GM12878 (cell line): ENCODE results near the gene PRKAB1. TPM values are rescaled to one million over a fixed set of nuclear protein-coding genes. Genes with fewer than 3 reads are reported as not detected.

Experiments used
- CREB1 ChIP-seq: IDR thresholded peaks from 2 replicates; pipeline ENCODE4 v1.6.1; 2012; ENCODE audit warnings: low read depth, mild to moderate bottlenecking, inconsistent platforms
- ELK1 ChIP-seq: IDR thresholded peaks from 2 replicates; pipeline ENCODE4 v1.6.1; 2012; ENCODE audit warnings: low read depth, low read length, improper control_type of control experiment
- ETV6 ChIP-seq, 2 experiments: fragments of 450-650 bp in 1 of 2; IDR thresholded peaks in 1 of 2; conservative IDR thresholded peaks in 1 of 2; 2 replicates each; pipeline ENCODE4 v1.6.1; 2014; ENCODE audit warnings: antibody characterized with exemption in 1 of 2, borderline replicate concordance in 1 of 2, low read depth in 1 of 2, mild to moderate bottlenecking in 1 of 2, moderate library complexity in 1 of 2
- IKZF1 ChIP-seq: fragments of 450-650 bp; conservative IDR thresholded peaks from 2 replicates; pipeline ENCODE4 v1.6.1; 2017; ENCODE audit warnings: antibody characterized with exemption, mild to moderate bottlenecking
- IRF3 ChIP-seq: fragments of 450-650 bp; IDR thresholded peaks from 2 replicates; pipeline ENCODE4 v1.6.1; 2014; ENCODE audit warnings: mild to moderate bottlenecking
- MXI1 ChIP-seq: fragments of 150-350 bp; IDR thresholded peaks from 2 replicates; pipeline ENCODE4 v1.6.1; 2011; ENCODE audit warnings: low read depth, mild to moderate bottlenecking, inconsistent platforms, low read length, improper control_type of control experiment
- NFIC ChIP-seq: IDR thresholded peaks from 2 replicates; pipeline ENCODE4 v1.6.1; 2012; ENCODE audit warnings: low read depth, mild to moderate bottlenecking, inconsistent platforms, low read length, moderate library complexity
- NFYB ChIP-seq: IDR thresholded peaks from 2 replicates; pipeline ENCODE4 v1.6.1; 2011; ENCODE audit warnings: low read depth, mild to moderate bottlenecking, low read length, improper control_type of control experiment, moderate library complexity; ENCODE audit not compliant: insufficient read depth
- NR2C2 ChIP-seq: IDR thresholded peaks from 2 replicates; pipeline ENCODE4 v1.6.1; 2011; ENCODE audit warnings: borderline replicate concordance, low read depth; ENCODE audit not compliant: control insufficient read depth, insufficient read length
- POLR2AphosphoS5 ChIP-seq: IDR thresholded peaks from 2 replicates; pipeline ENCODE4 v1.6.1; 2011; ENCODE audit warnings: mild to moderate bottlenecking, low read length, inconsistent platforms
- RCOR1 ChIP-seq: conservative IDR thresholded peaks from 2 replicates; pipeline ENCODE4 v1.6.1; 2012; ENCODE audit warnings: low read depth, low read length, improper control_type of control experiment
- SMAD1 ChIP-seq: fragments of 450-650 bp; IDR thresholded peaks from 2 replicates; pipeline ENCODE4 v1.6.1; 2018; ENCODE audit warnings: mild to moderate bottlenecking, low read depth; ENCODE audit not compliant: partially characterized antibody
- SMAD5 ChIP-seq: IDR thresholded peaks from 2 replicates; pipeline ENCODE4 v1.6.1; 2016; ENCODE audit warnings: antibody characterized with exemption, low read depth
- SREBF2 ChIP-seq: IDR thresholded peaks from 2 replicates; pipeline ENCODE4 v1.6.1; 2012; ENCODE audit warnings: mild to moderate bottlenecking, low read length
- TCF12 ChIP-seq: IDR thresholded peaks from 2 replicates; pipeline ENCODE4 v1.6.1; 2011; ENCODE audit warnings: low read depth, mild to moderate bottlenecking, low read length
- TCF3 ChIP-seq: IDR thresholded peaks from 2 replicates; pipeline ENCODE4 v1.6.1; 2012; ENCODE audit warnings: low read depth, mild to moderate bottlenecking, low read length, borderline replicate concordance; ENCODE audit not compliant: insufficient read depth
- ZNF384 ChIP-seq: IDR thresholded peaks from 2 replicates; pipeline ENCODE4 v1.6.1; 2012; ENCODE audit warnings: low read depth, mild to moderate bottlenecking, low read length, improper control_type of control experiment, borderline replicate concordance
- polyA plus RNA-seq, 11 experiments: library from polyadenylated mRNA; depleted of rRNA in 4 of 11; unstranded in 6 of 11; stranded (reverse) in 5 of 11; fragments of >200 nt; fragmentation: Nextera tagmentation in 4 of 11; fragmentation: Illumina TruSeq in 1 of 11; extraction: Ambion mirVana in 4 of 11; extraction: Trizol in 1 of 11; gene quantifications; 1 replicate in 1 of 11; 2 replicates in 10 of 11; pipeline versions ENCODE4 v1.2.1 to v1.2.3, GENCODE V29; 2011 to 2016; ENCODE audit warnings: inconsistent platforms in 2 of 11, missing spikeins in 2 of 11, low read depth in 1 of 11
- total RNA-seq, 4 experiments: library from RNA; depleted of rRNA in 3 of 4; stranded (reverse); fragments of >200 nt in 3 of 4; fragmentation: Illumina TruSeq in 1 of 4; extraction: Trizol in 1 of 4; gene quantifications; 2 replicates each; pipeline versions ENCODE4 v1.2.1 to v1.2.3, GENCODE V29; 2013 to 2021
- TF ChIP-seq, protein P1 (sequence below): fragments of 450-650 bp; IDR thresholded peaks from 2 replicates; pipeline ENCODE4 v1.6.1; 2017; ENCODE audit warnings: mild to moderate bottlenecking, moderate library complexity
- TF ChIP-seq, protein P2 (sequence below): fragments of 450-650 bp; formaldehyde crosslinking; IDR thresholded peaks from 2 replicates; pipeline ENCODE4 v1.5.0; 2022; ENCODE audit warnings: mild to moderate bottlenecking, missing genetic modification characterization

Gene PRKAB1
- total and polyA plus RNA-seq, 10 of the 15 experiments (the other 5 are each of a cell fraction or from before 2014, with no cell fraction given), result 24.6 to 85.0 (median 50.6) TPM

DNA sequence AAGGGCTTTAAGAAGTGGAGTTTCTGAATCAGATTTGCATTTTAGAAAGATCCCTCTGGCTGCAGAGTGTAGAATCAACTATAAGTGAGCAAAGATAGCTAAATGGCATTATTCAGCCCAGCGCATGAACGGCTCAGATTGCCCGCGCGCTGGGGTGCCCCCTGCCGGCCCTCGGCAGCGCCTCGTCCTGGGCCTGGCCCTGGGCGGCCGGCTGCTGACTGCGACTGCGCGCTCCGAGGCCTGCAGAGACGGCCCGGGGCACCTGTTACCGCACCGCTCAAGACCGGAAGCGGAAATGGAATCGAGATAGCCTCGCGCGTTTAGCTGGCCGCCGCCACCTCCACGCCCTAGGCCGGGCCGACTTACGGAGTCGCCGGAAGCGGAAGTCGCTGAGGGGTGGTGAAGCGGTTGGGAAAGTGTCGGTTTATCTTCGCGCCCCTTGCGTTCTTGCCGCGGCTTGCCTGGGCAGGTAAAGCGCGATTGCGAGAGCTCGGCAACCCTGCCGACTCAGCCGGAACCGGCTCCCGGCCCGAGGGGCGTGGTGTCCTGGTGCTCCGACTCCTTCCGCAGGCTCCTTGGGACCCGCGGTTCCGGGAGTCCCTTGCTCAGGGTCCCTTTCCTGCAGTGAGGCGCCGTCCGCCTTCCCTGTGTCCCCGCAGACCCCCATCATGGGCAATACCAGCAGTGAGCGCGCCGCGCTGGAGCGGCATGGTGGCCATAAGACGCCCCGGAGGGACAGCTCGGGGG lies at the start of gene PRKAB1 (continued):
- no peak for TF ChIP-seq IRF3
- TF ChIP-seq CREB1, result 0 out of 2 replicates have a peak, but pooled peaks have one; percentile 35
- TF ChIP-seq TCF12, result peak; percentile 69; the same call in 1 of the 2 replicates
- peak; percentile 96 for TF ChIP-seq POLR2AphosphoS5
- TF ChIP-seq SREBF2, result peak; percentile 62
- TF ChIP-seq IKZF1, result peak; percentile 85
- TF ChIP-seq NR2C2, result no peak
- TF ChIP-seq ZNF384, result no peak
- peak in 1 of 2 experiments; percentile 76; a peak in 1 of 4 replicates for TF ChIP-seq ETV6 (conservative IDR thresholded peaks at IDR 0.05 in 1 of 2, IDR thresholded peaks at IDR 0.05 in 1 of 2; ENCODE audit: borderline replicate concordance in 1 of 2, low read depth in 1 of 2)
- TF ChIP-seq, protein P1, sequence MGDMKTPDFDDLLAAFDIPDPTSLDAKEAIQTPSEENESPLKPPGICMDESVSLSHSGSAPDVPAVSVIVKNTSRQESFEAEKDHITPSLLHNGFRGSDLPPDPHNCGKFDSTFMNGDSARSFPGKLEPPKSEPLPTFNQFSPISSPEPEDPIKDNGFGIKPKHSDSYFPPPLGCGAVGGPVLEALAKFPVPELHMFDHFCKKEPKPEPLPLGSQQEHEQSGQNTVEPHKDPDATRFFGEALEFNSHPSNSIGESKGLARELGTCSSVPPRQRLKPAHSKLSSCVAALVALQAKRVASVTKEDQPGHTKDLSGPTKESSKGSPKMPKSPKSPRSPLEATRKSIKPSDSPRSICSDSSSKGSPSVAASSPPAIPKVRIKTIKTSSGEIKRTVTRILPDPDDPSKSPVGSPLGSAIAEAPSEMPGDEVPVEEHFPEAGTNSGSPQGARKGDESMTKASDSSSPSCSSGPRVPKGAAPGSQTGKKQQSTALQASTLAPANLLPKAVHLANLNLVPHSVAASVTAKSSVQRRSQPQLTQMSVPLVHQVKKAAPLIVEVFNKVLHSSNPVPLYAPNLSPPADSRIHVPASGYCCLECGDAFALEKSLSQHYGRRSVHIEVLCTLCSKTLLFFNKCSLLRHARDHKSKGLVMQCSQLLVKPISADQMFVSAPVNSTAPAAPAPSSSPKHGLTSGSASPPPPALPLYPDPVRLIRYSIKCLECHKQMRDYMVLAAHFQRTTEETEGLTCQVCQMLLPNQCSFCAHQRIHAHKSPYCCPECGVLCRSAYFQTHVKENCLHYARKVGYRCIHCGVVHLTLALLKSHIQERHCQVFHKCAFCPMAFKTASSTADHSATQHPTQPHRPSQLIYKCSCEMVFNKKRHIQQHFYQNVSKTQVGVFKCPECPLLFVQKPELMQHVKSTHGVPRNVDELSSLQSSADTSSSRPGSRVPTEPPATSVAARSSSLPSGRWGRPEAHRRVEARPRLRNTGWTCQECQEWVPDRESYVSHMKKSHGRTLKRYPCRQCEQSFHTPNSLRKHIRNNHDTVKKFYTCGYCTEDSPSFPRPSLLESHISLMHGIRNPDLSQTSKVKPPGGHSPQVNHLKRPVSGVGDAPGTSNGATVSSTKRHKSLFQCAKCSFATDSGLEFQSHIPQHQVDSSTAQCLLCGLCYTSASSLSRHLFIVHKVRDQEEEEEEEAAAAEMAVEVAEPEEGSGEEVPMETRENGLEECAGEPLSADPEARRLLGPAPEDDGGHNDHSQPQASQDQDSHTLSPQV, result 0 out of 2 replicates have a peak, but pooled peaks have one; percentile 68
- no peak for TF ChIP-seq SMAD1
- TF ChIP-seq SMAD5, result peak; percentile 87
- TF ChIP-seq, protein P2, sequence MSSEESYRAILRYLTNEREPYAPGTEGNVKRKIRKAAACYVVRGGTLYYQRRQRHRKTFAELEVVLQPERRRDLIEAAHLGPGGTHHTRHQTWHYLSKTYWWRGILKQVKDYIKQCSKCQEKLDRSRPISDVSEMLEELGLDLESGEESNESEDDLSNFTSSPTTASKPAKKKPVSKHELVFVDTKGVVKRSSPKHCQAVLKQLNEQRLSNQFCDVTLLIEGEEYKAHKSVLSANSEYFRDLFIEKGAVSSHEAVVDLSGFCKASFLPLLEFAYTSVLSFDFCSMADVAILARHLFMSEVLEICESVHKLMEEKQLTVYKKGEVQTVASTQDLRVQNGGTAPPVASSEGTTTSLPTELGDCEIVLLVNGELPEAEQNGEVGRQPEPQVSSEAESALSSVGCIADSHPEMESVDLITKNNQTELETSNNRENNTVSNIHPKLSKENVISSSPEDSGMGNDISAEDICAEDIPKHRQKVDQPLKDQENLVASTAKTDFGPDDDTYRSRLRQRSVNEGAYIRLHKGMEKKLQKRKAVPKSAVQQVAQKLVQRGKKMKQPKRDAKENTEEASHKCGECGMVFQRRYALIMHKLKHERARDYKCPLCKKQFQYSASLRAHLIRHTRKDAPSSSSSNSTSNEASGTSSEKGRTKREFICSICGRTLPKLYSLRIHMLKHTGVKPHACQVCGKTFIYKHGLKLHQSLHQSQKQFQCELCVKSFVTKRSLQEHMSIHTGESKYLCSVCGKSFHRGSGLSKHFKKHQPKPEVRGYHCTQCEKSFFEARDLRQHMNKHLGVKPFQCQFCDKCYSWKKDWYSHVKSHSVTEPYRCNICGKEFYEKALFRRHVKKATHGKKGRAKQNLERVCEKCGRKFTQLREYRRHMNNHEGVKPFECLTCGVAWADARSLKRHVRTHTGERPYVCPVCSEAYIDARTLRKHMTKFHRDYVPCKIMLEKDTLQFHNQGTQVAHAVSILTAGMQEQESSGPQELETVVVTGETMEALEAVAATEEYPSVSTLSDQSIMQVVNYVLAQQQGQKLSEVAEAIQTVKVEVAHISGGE (CRISPR knock-in tag), result peak; percentile 76
- TF ChIP-seq RCOR1, result no peak
- 0 out of 2 replicates have a peak, but pooled peaks have one; percentile 12 for TF ChIP-seq TCF3
- TF ChIP-seq NFYB, result no peak
- TF ChIP-seq ELK1, result peak; percentile 94
- TF ChIP-seq NFIC, result no peak
- TF ChIP-seq MXI1, result peak; percentile 91
